B cell (primary cell): ENCODE data around the gene BZW1.

Experiments
- CTCF ChIP-seq: fragments of 200-600 bp; IDR thresholded peaks from one replicate; pipeline ENCODE4 v1.8.0; 2022; ENCODE audit warnings: antibody characterized with exemption, mild to moderate bottlenecking
- EZH2 ChIP-seq: IDR thresholded peaks from 2 replicates; pipeline ENCODE4 v1.6.1; 2012; ENCODE audit warnings: borderline replicate concordance, low read depth, mild to moderate bottlenecking, moderate library complexity, low read length; ENCODE audit not compliant: insufficient read depth, poor library complexity, severe bottlenecking

- TF ChIP-seq CTCF: no peak
- TF ChIP-seq EZH2: no peak
These were observed 36.8 kb upstream of the BZW1 start for GRCh38 chr2:200774920-200775319.
